ENCODE measurements around the gene RPL18.
"Not testable (repeated sequence)": the region's sequence is repeated elsewhere in the genome, so short reads cannot be mapped to it uniquely, and the experiment has no call there.

Gene RPL18

DNA sequence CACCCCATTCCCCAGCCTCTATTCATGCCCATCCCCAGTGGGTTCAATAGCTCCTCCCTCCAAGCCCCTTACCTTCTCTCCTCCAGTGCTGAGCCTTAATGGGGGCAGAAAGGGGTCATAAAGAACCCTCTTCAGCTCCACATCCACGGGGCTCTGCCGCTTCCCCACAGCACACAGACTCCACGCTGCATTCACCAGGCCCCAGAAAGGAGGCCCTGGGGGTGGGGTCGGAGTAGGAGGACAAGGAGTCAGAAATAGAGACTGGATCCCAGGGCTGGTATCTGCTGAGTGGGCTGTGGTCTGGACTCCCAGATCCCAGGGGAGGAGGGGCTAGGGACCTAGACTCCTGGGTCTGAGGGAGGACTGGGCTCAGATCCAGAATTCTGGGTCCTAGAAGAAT, 25.4 kb upstream of the RPL18 start:
- DNase-seq: no peak

GRCh38 chr19:48642862-48643261, 23.9 kb upstream of the RPL18 start:
- DNase-seq: no peak

DNA sequence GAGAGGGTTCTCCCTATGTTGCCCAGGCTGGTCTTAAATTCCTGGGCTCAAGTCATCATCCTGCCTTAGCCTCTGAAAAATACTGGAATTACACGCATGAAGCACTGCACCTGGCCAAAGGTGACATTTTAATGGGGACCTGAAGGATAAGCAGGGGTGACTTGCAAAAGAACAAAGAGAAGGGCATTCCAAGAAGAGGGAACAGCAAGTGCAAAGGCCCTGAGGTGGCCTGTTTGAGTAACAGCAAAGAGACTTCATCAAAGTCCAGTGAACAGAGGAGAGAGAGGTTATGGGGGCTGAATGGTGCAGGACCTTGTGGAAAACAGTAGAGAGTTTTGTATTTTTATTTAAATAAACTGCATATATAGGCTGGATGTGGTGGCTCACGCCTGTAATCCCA, 22.9 kb upstream of the RPL18 start:
- no peak for DNase-seq

DNA sequence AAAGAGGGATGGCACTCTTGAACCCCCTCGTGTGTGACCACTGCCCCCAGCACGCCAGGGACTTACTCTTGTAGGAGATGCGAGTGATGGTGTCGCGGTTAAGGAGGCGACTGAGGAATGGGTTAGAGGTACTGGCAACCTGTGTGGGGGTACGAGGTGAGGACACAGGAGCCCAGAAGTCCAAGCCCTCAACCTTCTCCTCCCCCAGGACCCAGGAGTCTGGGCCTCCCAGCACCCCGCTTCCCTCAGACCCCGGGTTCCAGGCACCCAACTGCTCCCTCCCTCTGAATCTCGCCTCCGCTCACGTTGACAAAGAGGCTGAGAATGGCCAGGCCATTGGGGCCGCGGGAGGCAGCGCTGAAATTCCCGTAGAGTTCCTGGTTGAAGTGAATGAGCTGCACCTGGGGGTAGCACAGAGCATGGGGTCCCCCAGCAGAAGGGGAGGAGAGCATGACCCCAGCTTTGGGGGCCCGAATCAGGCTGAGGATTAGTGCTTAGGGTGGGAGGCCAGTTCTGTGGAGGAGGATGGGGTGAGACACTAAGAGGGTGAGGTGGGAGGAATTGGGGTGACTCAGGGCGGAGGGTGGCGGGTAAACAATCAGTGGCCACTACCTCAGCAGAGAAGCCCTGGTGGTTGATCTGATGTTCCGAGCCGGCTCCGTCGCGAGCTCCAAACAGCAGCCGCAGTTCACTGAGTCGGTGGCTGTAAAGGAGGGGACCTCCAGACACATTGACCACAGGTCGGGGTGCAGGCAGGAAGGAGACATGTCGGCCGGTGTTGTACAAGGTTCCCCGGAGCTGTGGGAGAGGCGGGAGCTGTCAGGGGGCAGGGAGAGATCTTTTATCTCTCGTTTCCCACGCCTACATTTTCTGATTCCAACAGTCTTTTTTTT, 20.8 kb upstream of the RPL18 start:
- no peak for DNase-seq

- DNase-seq: no peak
Measured at GRCh38 chr19:48638831-48639381, 19.9 kb upstream of the RPL18 start.

GRCh38 chr19:48637948-48638830, 19.2 kb upstream of the RPL18 start:
- DNase-seq: no peak

- DNase-seq: peak; percentile 100
Measured at GRCh38 chr19:48637449-48637947, 18.5 kb upstream of the RPL18 start.

GRCh38 chr19:48636859-48637448, 18.0 kb upstream of the RPL18 start, which contains the start of gene DBP:
Gene DBP (minus strand): TSS chr19:48637379. CDS start chr19:48636994, 385 bp downstream.
- DNase-seq: no peak

- no peak for DNase-seq
Measured at GRCh38 chr19:48635966-48636858, 17.2 kb upstream of the RPL18 start.

GRCh38 chr19:48635263-48635965, 16.4 kb upstream of the RPL18 start:
- DNase-seq: no peak

DNA sequence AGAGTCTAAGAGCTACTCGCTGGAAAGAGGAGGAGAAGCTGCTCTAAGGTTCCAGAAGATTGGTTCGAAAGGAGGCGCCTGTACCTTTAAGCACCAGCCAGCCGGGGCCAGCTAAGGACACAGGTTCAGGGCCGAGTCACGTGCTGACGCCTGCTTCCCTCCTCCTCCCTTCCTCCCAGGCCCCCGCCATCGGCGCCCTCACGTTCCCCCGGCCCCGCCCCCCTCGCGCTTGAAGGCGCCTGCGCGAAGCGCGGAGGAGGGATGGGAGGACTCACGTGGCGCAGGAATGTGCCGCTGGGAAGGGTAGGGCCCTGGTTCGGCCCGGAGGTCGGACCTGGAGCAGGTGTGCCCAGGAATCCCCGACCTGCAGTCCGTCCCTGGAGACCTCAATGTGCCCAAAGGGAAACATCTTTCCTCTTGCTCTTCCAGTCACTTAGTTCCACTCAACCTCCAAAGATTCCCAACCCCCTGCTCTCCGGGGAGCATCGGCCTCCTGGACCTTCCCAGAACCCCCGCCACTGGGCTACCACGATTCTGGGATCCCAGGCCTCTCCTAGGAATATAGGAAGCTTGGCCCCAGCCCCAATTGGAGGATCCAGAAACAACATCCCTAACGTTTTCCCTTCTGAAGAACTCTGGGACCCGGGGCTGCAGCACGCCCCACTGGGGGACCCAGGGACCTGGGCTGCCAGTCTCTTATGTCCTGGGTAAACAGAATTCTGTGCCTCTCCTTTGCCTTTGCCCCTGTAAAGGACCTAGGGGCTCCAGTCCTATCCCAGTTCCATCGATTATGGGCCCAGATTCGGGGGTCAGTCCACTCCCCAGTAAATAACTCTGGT, 15.7 kb upstream of the RPL18 start:
- peak; percentile 80 for DNase-seq

- DNase-seq: no peak
Measured at GRCh38 chr19:48634036-48634342, 15.0 kb upstream of the RPL18 start.

- no peak for DNase-seq
Measured at GRCh38 chr19:48633148-48634035, 14.4 kb upstream of the RPL18 start.

GRCh38 chr19:48632692-48633147, 13.7 kb upstream of the RPL18 start:
- no peak for DNase-seq

- not testable (repeated sequence) for DNase-seq
Measured at GRCh38 chr19:48632286-48632685, 13.3 kb upstream of the RPL18 start.

DNA sequence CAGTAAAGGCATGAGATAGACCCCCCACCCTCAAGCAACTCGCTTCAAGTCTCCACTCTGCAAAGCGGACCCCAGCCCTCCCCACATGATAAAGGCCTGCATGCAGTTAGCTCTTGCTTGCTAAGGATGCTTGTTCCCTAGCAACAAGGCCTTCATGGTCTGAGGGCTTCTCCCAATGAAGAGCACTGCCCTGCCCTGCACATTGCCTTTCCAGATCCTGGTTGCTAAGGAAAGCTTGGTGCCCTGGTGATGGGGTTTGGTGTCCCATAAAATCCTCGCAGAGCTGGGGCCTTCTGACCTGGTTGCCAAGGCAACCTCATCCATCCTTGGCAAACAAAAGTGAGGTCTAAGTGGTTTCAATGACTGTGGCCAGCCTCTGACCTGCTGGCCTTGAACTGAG, 12.2 kb upstream of the RPL18 start:
- DNase-seq: no peak

GRCh38 chr19:48630296-48631063, 11.5 kb upstream of the RPL18 start:
- DNase-seq: no peak

- DNase-seq: no peak
Measured at GRCh38 chr19:48629599-48630295, 10.8 kb upstream of the RPL18 start.

Measured in cortex of kidney (tissue), 1 donor.